ENCODE results near the gene ARL8A.

- TF ChIP-seq CTCF (conservative IDR thresholded peaks at IDR 0.05; ENCODE audit: low read length) (no peak), EZH2phosphoT487 (IDR thresholded peaks at IDR 0.05; ENCODE audit: borderline replicate concordance) (no peak)
Observed at GRCh38 chr1:202157945-202158344, 13.4 kb upstream of the ARL8A start.

Data from Loucy (cell line).